Umbilical cord (tissue), 2 donors: Measurements from ENCODE around the gene ATP1A3. TPM values are rescaled to one million over a fixed set of nuclear protein-coding genes. Genes with fewer than 3 reads are reported as not detected.

Source experiments
- DNase-seq: peaks from one replicate; pipeline ENCODE4 v3.0.0-alpha.2; 2015; ENCODE audit warnings: low spot score
- total RNA-seq: library from RNA; depleted of rRNA; stranded (reverse); fragments of >200 nt; gene quantifications from one replicate; pipeline ENCODE4 v1.2.3, GENCODE V29; 2014; ENCODE audit warnings: low replicate concordance; ENCODE audit not compliant: insufficient read depth

Gene ATP1A3
- total RNA-seq, 1 donor from 2014 or later: 3.4 TPM

DNA sequence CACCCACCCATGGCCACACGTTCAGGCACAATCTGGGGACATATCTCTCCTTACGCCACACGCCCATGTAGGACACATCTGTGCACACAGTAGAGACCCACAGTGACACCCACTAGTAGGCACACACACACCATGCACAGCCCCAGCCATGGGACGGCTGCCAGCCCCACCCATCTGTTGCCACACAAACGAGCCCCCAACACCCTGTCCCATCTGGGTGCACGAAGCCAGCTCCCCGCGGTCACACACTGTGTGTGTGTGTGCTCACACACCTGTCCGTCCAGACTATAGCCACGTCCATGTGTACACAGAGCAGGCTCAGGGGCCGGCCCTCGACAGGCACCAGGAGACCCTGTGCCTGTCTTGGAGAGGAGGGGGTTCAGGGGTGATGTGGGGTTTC is 76.4 kb downstream of the ATP1A3 start:
- no peak for DNase-seq

Other genes with a start within 250 kb of the ATP1A3 start
- 2.2 TPM for gene CEACAM6, start 238.7 kb downstream of the ATP1A3 start, total RNA-seq
- gene CEACAM3, start 197.6 kb downstream of the ATP1A3 start, total RNA-seq: 3.4 TPM
- gene LYPD4, start 149.5 kb downstream of the ATP1A3 start, total RNA-seq: not detected
- 2.9 TPM for gene DMRTC2, start 149.2 kb downstream of the ATP1A3 start, total RNA-seq
- gene RPS19, start 134.0 kb downstream of the ATP1A3 start, total RNA-seq: 1,124 TPM
- not detected for gene CD79A, start 117.0 kb downstream of the ATP1A3 start, total RNA-seq
- 30.3 TPM for gene ARHGEF1, start 111.0 kb downstream of the ATP1A3 start, total RNA-seq
- gene ERFL, start 65.8 kb downstream of the ATP1A3 start, total RNA-seq: not detected
- 146 TPM for gene RABAC1, start 34.9 kb downstream of the ATP1A3 start, total RNA-seq
- gene GRIK5, start 76.0 kb upstream of the ATP1A3 start, total RNA-seq: not detected
- gene ZNF574, start 81.9 kb upstream of the ATP1A3 start, total RNA-seq: 7.7 TPM
- 2.9 TPM for gene POU2F2, start 138.2 kb upstream of the ATP1A3 start, total RNA-seq
- 26.5 TPM for gene DEDD2, start 223.4 kb upstream of the ATP1A3 start, total RNA-seq
- gene ZNF526, start 226.1 kb upstream of the ATP1A3 start, total RNA-seq: 7.5 TPM
- gene GSK3A, start 248.4 kb upstream of the ATP1A3 start, total RNA-seq: 7.2 TPM